Astrocyte (in vitro differentiated cells and primary cell): ENCODE results near the gene TBC1D8.

ENCODE experiments used
- EZH2 ChIP-seq: IDR thresholded peaks from 2 replicates; pipeline ENCODE4 v1.6.1; 2012; ENCODE audit warnings: mild to moderate bottlenecking, low read length, inconsistent platforms; ENCODE audit not compliant: insufficient read depth
- TF ChIP-seq, protein P1 (sequence below): IDR thresholded peaks from 2 replicates; pipeline ENCODE4 v1.5.1; 2011; ENCODE audit warnings: low read depth, mild to moderate bottlenecking, inconsistent platforms, low read length, moderate library complexity; ENCODE audit not compliant: insufficient read depth

GRCh38 chr2:101132202-101132601, 19.0 kb downstream of the TBC1D8 start:
- TF ChIP-seq, protein P1, sequence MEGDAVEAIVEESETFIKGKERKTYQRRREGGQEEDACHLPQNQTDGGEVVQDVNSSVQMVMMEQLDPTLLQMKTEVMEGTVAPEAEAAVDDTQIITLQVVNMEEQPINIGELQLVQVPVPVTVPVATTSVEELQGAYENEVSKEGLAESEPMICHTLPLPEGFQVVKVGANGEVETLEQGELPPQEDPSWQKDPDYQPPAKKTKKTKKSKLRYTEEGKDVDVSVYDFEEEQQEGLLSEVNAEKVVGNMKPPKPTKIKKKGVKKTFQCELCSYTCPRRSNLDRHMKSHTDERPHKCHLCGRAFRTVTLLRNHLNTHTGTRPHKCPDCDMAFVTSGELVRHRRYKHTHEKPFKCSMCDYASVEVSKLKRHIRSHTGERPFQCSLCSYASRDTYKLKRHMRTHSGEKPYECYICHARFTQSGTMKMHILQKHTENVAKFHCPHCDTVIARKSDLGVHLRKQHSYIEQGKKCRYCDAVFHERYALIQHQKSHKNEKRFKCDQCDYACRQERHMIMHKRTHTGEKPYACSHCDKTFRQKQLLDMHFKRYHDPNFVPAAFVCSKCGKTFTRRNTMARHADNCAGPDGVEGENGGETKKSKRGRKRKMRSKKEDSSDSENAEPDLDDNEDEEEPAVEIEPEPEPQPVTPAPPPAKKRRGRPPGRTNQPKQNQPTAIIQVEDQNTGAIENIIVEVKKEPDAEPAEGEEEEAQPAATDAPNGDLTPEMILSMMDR: no peak
- no peak for TF ChIP-seq EZH2
